Neural cell (in vitro differentiated cells): Measurements from ENCODE around the gene SULT1B1. TPM values are rescaled to one million over a fixed set of nuclear protein-coding genes. Genes with fewer than 3 reads are reported as not detected.

ENCODE experiments used
- H2AFZ ChIP-seq: fragments of 200-600, 300-800 bp; sonication (generic), shearing (Covaris generic); 2 replicates; pipeline ENCODE4 v1.6.0; 2014; ENCODE audit warnings: low read depth, mild to moderate bottlenecking, antibody characterized with exemption, low read length, moderate library complexity
- H3F3A ChIP-seq: fragments of 200-600 bp; shearing (Covaris generic); 2 replicates; pipeline ENCODE4 v1.6.1; 2016; ENCODE audit warnings: mild to moderate bottlenecking, moderate library complexity, mixed read lengths, antibody characterized with exemption, low read length; ENCODE audit not compliant: insufficient read depth, poor library complexity, severe bottlenecking
- H3K27ac ChIP-seq: fragments of 200-600, 300-800 bp; sonication (generic), shearing (Covaris generic); 2 replicates; pipeline ENCODE4 v1.5.1; 2014; ENCODE audit warnings: mild to moderate bottlenecking, low read length, moderate library complexity
- H3K27me3 ChIP-seq: fragments of 300-800, 200-600 bp; sonication (generic), shearing (Covaris generic); 2 replicates; pipeline ENCODE4 v1.6.0; 2014; ENCODE audit warnings: mild to moderate bottlenecking, low read depth, low read length, moderate library complexity; ENCODE audit not compliant: insufficient read depth
- H3K36me3 ChIP-seq: fragments of 300-800, 200-600 bp; sonication (generic), shearing (Covaris generic); 2 replicates; pipeline ENCODE4 v1.5.1; 2014; ENCODE audit warnings: mild to moderate bottlenecking, antibody characterized with exemption, low read length, moderate library complexity; ENCODE audit not compliant: insufficient read depth
- H3K4me2 ChIP-seq: fragments of 300-800, 200-600 bp; sonication (generic), shearing (Covaris generic); 2 replicates; pipeline ENCODE4 v1.6.0; 2014; ENCODE audit warnings: mild to moderate bottlenecking, low read length
- H3K4me3 ChIP-seq: fragments of 300-800, 200-600 bp; sonication (generic), shearing (Covaris generic); 2 replicates; pipeline ENCODE4 v1.5.1; 2014; ENCODE audit warnings: mild to moderate bottlenecking, low read length, moderate library complexity
- H3K79me2 ChIP-seq: fragments of 200-600 bp; shearing (Covaris generic); replicated peaks from 2 replicates; pipeline ENCODE4 v1.6.0; 2014; ENCODE audit warnings: mild to moderate bottlenecking, low read length, moderate library complexity; ENCODE audit not compliant: insufficient read depth
- H3K9ac ChIP-seq: fragments of 300-800, 200-600 bp; sonication (generic), shearing (Covaris generic); 2 replicates; pipeline ENCODE4 v1.6.1; 2016; ENCODE audit warnings: mild to moderate bottlenecking, low read length, mixed read lengths
- H3K9me2 ChIP-seq: fragments of 200-600 bp; shearing (Covaris generic); 2 replicates; pipeline ENCODE4 v1.6.1; 2016; ENCODE audit warnings: mild to moderate bottlenecking, low read length, mixed read lengths; ENCODE audit not compliant: insufficient read depth
- H3K9me3 ChIP-seq: fragments of 200-600, 300-800 bp; sonication (generic), shearing (Covaris generic); 2 replicates; pipeline ENCODE4 v1.6.1; 2016; ENCODE audit warnings: mild to moderate bottlenecking, mixed run types, low read length, moderate library complexity, mixed read lengths
- H4K20me1 ChIP-seq: fragments of 200-600 bp; shearing (Covaris generic); 2 replicates; pipeline ENCODE4 v1.6.1; 2016; ENCODE audit warnings: mild to moderate bottlenecking, mixed run types; ENCODE audit not compliant: insufficient read depth
- EP300 ChIP-seq: fragments of 450-650 bp; conservative IDR thresholded peaks from 2 replicates; pipeline ENCODE4 v1.6.1; 2014; ENCODE audit warnings: antibody characterized with exemption, mild to moderate bottlenecking, moderate library complexity; ENCODE audit not compliant: poor library complexity, severe bottlenecking
- EZH2 ChIP-seq: fragments of 200-600, 300-800 bp; shearing (Covaris generic), sonication (generic); IDR thresholded peaks from 2 replicates; pipeline ENCODE4 v1.6.1; 2014; ENCODE audit warnings: antibody characterized with exemption, low read length, borderline replicate concordance, mild to moderate bottlenecking; ENCODE audit not compliant: insufficient read depth, poor library complexity, severe bottlenecking
- MXI1 ChIP-seq: fragments of 450-650 bp; conservative IDR thresholded peaks from 2 replicates; pipeline ENCODE4 v1.6.1; 2014; ENCODE audit warnings: antibody characterized with exemption, mild to moderate bottlenecking; ENCODE audit not compliant: poor library complexity, severe bottlenecking
- POLR2AphosphoS5 ChIP-seq: IDR thresholded peaks from 2 replicates; pipeline ENCODE4 v1.6.1; 2012
- RAD21 ChIP-seq: fragments of 450-650 bp; conservative IDR thresholded peaks from 2 replicates; pipeline ENCODE4 v1.6.1; 2014; ENCODE audit warnings: antibody characterized with exemption, mild to moderate bottlenecking, moderate library complexity
- SMC3 ChIP-seq: fragments of 450-650 bp; conservative IDR thresholded peaks from 2 replicates; pipeline ENCODE4 v1.6.1; 2014; ENCODE audit warnings: antibody characterized with exemption, mild to moderate bottlenecking, moderate library complexity; ENCODE audit not compliant: poor library complexity
- TAF1 ChIP-seq: IDR thresholded peaks from 2 replicates; pipeline ENCODE4 v1.6.1; 2012; ENCODE audit warnings: low read depth
- polyA plus RNA-seq: library from polyadenylated mRNA; depleted of rRNA; stranded (reverse); fragments of >200 nt; gene quantifications from 2 replicates; pipeline ENCODE4 v1.2.3, GENCODE V29; 2014
- TF ChIP-seq, protein P1 (sequence below): IDR thresholded peaks from 2 replicates; pipeline ENCODE4 v1.6.1; 2012; ENCODE audit warnings: borderline replicate concordance
- TF ChIP-seq, protein P2 (sequence below): fragments of 450-650 bp; IDR thresholded peaks from 2 replicates; pipeline ENCODE4 v1.5.1; 2014; ENCODE audit warnings: antibody characterized with exemption, mild to moderate bottlenecking, moderate library complexity; ENCODE audit not compliant: poor library complexity, severe bottlenecking

The SULT1B1 gene
- polyA plus RNA-seq, 1 donor from 2014 or later: not detected

DNA sequence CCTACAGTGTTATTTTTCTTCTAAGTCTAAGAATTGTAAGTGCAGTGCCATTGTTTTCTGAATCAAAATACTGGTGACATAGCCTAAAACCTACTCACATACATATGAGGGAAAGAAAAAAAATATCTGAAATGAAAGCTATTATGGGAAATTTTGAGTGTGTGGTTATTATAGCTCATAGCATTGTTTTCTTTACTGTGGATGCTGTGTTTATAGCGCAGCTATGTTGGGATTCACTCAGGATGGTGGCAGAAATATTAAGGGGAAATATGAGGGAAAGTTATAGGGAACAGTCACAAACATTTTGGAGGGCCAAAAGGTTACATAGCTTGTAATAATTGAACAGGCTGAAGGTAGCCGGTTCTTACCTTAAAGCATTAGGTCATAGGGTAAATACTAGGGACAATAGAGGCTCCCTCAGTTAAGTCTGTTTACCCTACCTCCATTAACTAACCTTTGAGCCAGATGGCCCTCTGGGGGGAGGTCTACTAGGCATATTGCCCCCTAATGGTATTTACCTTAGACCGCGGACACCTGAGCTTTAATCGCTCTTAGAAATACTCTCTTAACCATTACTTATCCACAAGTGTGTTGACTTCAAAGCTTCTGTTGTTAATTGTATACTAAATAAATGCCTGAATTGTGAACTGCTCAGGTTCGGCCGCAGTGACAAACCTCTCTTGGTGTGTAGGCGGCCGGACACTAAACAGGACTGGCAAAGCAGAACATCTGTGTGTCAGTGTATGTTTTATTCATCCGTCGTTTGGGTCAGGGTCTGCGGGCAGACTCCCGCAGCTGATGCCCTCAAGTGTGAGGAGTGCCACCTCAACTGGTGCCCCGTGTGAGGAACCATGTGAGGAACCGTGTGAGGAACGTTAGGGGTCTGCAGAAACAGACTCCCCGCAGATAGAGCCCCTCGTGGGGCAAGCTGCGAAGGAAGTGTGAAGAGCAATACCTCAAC, 21.3 kb upstream of the SULT1B1 start:
- TF ChIP-seq, protein P1, sequence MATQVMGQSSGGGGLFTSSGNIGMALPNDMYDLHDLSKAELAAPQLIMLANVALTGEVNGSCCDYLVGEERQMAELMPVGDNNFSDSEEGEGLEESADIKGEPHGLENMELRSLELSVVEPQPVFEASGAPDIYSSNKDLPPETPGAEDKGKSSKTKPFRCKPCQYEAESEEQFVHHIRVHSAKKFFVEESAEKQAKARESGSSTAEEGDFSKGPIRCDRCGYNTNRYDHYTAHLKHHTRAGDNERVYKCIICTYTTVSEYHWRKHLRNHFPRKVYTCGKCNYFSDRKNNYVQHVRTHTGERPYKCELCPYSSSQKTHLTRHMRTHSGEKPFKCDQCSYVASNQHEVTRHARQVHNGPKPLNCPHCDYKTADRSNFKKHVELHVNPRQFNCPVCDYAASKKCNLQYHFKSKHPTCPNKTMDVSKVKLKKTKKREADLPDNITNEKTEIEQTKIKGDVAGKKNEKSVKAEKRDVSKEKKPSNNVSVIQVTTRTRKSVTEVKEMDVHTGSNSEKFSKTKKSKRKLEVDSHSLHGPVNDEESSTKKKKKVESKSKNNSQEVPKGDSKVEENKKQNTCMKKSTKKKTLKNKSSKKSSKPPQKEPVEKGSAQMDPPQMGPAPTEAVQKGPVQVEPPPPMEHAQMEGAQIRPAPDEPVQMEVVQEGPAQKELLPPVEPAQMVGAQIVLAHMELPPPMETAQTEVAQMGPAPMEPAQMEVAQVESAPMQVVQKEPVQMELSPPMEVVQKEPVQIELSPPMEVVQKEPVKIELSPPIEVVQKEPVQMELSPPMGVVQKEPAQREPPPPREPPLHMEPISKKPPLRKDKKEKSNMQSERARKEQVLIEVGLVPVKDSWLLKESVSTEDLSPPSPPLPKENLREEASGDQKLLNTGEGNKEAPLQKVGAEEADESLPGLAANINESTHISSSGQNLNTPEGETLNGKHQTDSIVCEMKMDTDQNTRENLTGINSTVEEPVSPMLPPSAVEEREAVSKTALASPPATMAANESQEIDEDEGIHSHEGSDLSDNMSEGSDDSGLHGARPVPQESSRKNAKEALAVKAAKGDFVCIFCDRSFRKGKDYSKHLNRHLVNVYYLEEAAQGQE: no peak
- TF ChIP-seq EZH2: no peak
- no peak for TF ChIP-seq TAF1
- TF ChIP-seq SMC3: no peak
- TF ChIP-seq POLR2AphosphoS5: no peak
- TF ChIP-seq, protein P2, sequence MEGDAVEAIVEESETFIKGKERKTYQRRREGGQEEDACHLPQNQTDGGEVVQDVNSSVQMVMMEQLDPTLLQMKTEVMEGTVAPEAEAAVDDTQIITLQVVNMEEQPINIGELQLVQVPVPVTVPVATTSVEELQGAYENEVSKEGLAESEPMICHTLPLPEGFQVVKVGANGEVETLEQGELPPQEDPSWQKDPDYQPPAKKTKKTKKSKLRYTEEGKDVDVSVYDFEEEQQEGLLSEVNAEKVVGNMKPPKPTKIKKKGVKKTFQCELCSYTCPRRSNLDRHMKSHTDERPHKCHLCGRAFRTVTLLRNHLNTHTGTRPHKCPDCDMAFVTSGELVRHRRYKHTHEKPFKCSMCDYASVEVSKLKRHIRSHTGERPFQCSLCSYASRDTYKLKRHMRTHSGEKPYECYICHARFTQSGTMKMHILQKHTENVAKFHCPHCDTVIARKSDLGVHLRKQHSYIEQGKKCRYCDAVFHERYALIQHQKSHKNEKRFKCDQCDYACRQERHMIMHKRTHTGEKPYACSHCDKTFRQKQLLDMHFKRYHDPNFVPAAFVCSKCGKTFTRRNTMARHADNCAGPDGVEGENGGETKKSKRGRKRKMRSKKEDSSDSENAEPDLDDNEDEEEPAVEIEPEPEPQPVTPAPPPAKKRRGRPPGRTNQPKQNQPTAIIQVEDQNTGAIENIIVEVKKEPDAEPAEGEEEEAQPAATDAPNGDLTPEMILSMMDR: no peak
- TF ChIP-seq MXI1: no peak
- no peak for TF ChIP-seq RAD21
- TF ChIP-seq EP300: no peak
- H2AFZ ChIP-seq: no peak overlapping the region
- H3K4me3 ChIP-seq: no peak overlapping the region
- H3K27me3 ChIP-seq: no peaks in the 10 kb centered on the region
- no peaks in the 10 kb centered on the region for H3K79me2 ChIP-seq
- no peaks in the 10 kb centered on the region for H4K20me1 ChIP-seq
- no peak overlapping the region for H3K27ac ChIP-seq
- H3F3A ChIP-seq: no peaks in the 10 kb centered on the region
- H3K9me3 ChIP-seq: no peaks in the 10 kb centered on the region
- no peak overlapping the region for H3K4me2 ChIP-seq
- no peak overlapping the region for H3K9ac ChIP-seq
- no peaks in the 10 kb centered on the region for H3K36me3 ChIP-seq
- H3K9me2 ChIP-seq: no peaks in the 10 kb centered on the region

DNA sequence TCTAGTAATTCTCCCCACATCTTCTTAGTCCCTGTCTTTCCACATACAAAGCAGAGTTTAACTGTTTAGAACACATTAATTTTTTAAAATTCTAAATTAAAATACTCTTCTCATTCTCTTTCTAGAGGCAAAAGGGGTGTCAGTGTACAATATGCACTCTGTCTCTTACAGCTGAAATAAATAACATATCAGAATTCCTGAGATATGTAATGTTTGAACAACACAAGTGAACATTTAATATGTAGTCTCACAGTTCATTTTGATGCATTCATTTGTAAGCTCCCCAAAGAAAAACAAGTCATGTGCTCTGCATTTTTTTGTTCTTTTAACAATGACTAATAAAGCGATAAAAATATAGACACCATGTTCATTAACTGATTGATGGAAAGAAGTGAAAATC, 19.7 kb upstream of the SULT1B1 start:
- Histone ChIP-seq H4K20me1 (no peaks in the 10 kb centered on the region), H3K27ac (no peak overlapping the region), H2AFZ (peak overlapping the region; percentile 22), H3K9me2 (no peaks in the 10 kb centered on the region), H3K9ac (no peak overlapping the region), H3K27me3 (no peaks in the 10 kb centered on the region), H3K4me3 (no peak overlapping the region), H3K4me2 (no peak overlapping the region), H3F3A (no peaks in the 10 kb centered on the region), H3K79me2 (no peaks in the 10 kb centered on the region), H3K9me3 (no peaks in the 10 kb centered on the region), H3K36me3 (no peaks in the 10 kb centered on the region)
- TF ChIP-seq, protein P2: no peak
- TF ChIP-seq POLR2AphosphoS5: no peak
- TF ChIP-seq, protein P1: no peak
- TF ChIP-seq SMC3: no peak
- TF ChIP-seq TAF1: no peak
